Neural progenitor cell (in vitro differentiated cells): Measurements from ENCODE around the gene CHST12. TPM values are rescaled to one million over a fixed set of nuclear protein-coding genes. Genes with fewer than 3 reads are reported as not detected.

Experiments used
- DNase-seq: peaks from one replicate; pipeline ENCODE4 v3.0.0-alpha.2; 2016; ENCODE audit warnings: low spot score
- H2AFZ ChIP-seq: fragments of 200-600 bp; sonication (generic); replicated peaks from 2 replicates; pipeline ENCODE4 v1.6.1; 2016; ENCODE audit warnings: antibody characterized with exemption
- H3F3A ChIP-seq: fragments of 200-600 bp; sonication (generic); 2 replicates; pipeline ENCODE4 v1.6.1; 2016; ENCODE audit warnings: antibody characterized with exemption, low read depth
- H3K27ac ChIP-seq: fragments of 200-600 bp; sonication (generic); 2 replicates; pipeline ENCODE4 v1.5.1; 2016; ENCODE audit warnings: mild to moderate bottlenecking
- H3K27me3 ChIP-seq: fragments of 200-600 bp; sonication (generic); 2 replicates; pipeline ENCODE4 v1.6.1; 2016; ENCODE audit warnings: mild to moderate bottlenecking, moderate library complexity
- H3K36me3 ChIP-seq: fragments of 200-600 bp; sonication (generic); 2 replicates; pipeline ENCODE4 v1.5.1; 2016
- H3K4me1 ChIP-seq: fragments of 200-600 bp; sonication (generic); 2 replicates; pipeline ENCODE4 v1.6.1; 2016; ENCODE audit warnings: mixed run types
- H3K4me2 ChIP-seq: fragments of 200-600 bp; sonication (generic); 2 replicates; pipeline ENCODE4 v1.6.1; 2016
- H3K4me3 ChIP-seq: fragments of 200-600 bp; sonication (generic); 2 replicates; pipeline ENCODE4 v1.5.1; 2016
- H3K79me2 ChIP-seq: fragments of 200-600 bp; sonication (generic); 2 replicates; pipeline ENCODE4 v1.6.1; 2016; ENCODE audit warnings: low read depth
- H3K9ac ChIP-seq: fragments of 200-600 bp; sonication (generic); 2 replicates; pipeline ENCODE4 v1.6.1; 2016
- H3K9me3 ChIP-seq: fragments of 200-600 bp; sonication (generic); 2 replicates; pipeline ENCODE4 v1.5.1; 2016; ENCODE audit warnings: low read depth
- H4K20me1 ChIP-seq: fragments of 200-600 bp; sonication (generic); 2 replicates; pipeline ENCODE4 v1.6.1; 2016; ENCODE audit warnings: low read depth
- H3K27ac Mint-ChIP-seq: 3 replicates; pipeline ENCODE4 v1.8.0; 2021; ENCODE audit warnings: mixed read lengths
- H3K27me3 Mint-ChIP-seq: 2 replicates; pipeline ENCODE4 v1.8.0; 2022; ENCODE audit warnings: low read depth, mild to moderate bottlenecking, inconsistent platforms, moderate library complexity, mixed read lengths; ENCODE audit not compliant: insufficient read depth
- H3K36me3 Mint-ChIP-seq: 3 replicates; pipeline ENCODE4 v1.8.0; 2021; ENCODE audit warnings: mixed read lengths
- H3K4me1 Mint-ChIP-seq: 3 replicates; pipeline ENCODE4 v1.8.0; 2021; ENCODE audit warnings: mixed read lengths
- H3K4me3 Mint-ChIP-seq: 3 replicates; pipeline ENCODE4 v1.8.0; 2021; ENCODE audit warnings: mild to moderate bottlenecking, moderate library complexity, mixed read lengths
- H3K9me3 Mint-ChIP-seq: 3 replicates; pipeline ENCODE4 v1.8.0; 2020; ENCODE audit warnings: mixed read lengths
- CTCF ChIP-seq: fragments of 200-600 bp; sonication (generic); IDR thresholded peaks from 2 replicates; pipeline ENCODE4 v1.5.1; 2017; ENCODE audit warnings: antibody characterized with exemption, mild to moderate bottlenecking
- EZH2 ChIP-seq: fragments of 200-600 bp; sonication (generic); IDR thresholded peaks from 2 replicates; pipeline ENCODE4 v1.6.1; 2017; ENCODE audit warnings: antibody characterized with exemption, mild to moderate bottlenecking, moderate library complexity
- EZH2phosphoT487 ChIP-seq: fragments of 200-600 bp; sonication (generic); IDR thresholded peaks from 2 replicates; pipeline ENCODE4 v1.6.1; 2017; ENCODE audit warnings: antibody characterized with exemption
- total RNA-seq: library from RNA; depleted of rRNA; stranded (reverse); fragments of >200 nt; gene quantifications from 2 replicates; pipeline ENCODE4 v1.2.3, GENCODE V29; 2015; ENCODE audit warnings: low replicate concordance

Gene CHST12
- total RNA-seq, 1 donor from 2014 or later, result 0.43 TPM

DNA sequence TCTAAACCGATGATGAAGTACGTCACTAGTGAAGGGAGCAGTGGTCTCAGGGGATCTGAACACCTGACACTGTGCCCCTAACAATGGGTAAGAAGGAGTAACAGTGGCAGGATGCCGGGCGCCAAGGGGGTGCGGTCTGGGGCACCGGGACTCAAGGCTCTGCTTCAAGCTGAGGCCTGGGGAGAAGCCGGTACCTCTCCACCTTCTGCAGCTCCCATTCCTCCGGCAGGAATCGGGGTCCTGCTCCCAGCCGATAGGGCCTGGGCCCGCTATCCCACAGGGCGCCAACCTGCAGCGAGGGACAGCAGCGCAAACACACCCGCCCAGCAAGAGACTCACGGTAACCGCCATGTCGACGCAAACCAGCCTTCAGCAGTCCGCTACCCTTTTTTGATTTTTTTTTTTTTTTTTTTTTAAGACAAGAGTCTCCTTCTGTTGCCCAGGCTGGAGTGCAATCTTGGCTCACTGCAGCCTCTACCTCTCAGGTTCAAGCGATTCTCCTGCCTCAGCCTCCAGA is 8.8 kb upstream of the CHST12 start:
- Histone ChIP-seq H4K20me1 (no peaks in the 10 kb centered on the region), H3K4me3 (no peak overlapping the region), H3K27me3 (no peaks in the 10 kb centered on the region), H3K9me3 (no peaks in the 10 kb centered on the region), H3F3A (peaks cover 14% of the 10 kb centered on the region), H3K27ac (no peak overlapping the region), H3K4me1 (peaks cover 7% of the 10 kb centered on the region), H3K4me2 (no peak overlapping the region), H3K36me3 (no peaks in the 10 kb centered on the region), H3K79me2 (no peaks in the 10 kb centered on the region), H2AFZ (no peak overlapping the region), H3K9ac (no peak overlapping the region)
- Mint-ChIP-seq H3K36me3 (no peaks in the 10 kb centered on the region), H3K4me3 (no peak overlapping the region), H3K27ac (peak overlapping the region; percentile 74), H3K4me1 (peaks cover 17% of the 10 kb centered on the region), H3K9me3 (no peaks in the 10 kb centered on the region), H3K27me3 (peaks cover 2% of the 10 kb centered on the region)
- no peak for DNase-seq
- TF ChIP-seq EZH2phosphoT487 (no peak), CTCF (no peak), EZH2 (no peak)

DNA sequence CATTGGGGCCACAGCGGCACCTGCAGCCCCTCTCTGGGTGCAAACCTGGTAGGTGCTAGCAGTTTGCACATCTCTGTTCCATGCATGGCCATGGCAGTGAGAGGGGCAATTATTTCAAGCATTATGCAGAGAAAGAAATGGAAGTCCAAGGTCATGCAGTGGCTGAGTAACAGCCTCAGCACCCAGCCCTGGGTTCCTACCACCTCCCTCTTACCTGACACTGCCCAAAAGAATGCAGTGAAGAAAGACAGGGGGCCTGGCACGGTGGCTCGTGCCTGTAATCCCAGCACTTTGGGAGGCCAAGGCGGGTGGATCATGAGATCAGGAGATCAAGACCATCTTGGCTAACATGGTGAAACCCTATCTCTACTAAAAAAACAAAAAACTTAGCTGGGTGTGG is 4.9 kb upstream of the CHST12 start:
- H3K27me3 ChIP-seq, result no peaks in the 10 kb centered on the region
- peak overlapping the region; percentile 57 for H3K27ac Mint-ChIP-seq
- no peaks in the 10 kb centered on the region for H3K9me3 Mint-ChIP-seq
- no peaks in the 10 kb centered on the region for H3K79me2 ChIP-seq
- peaks cover 22% of the 10 kb centered on the region for H3F3A ChIP-seq
- DNase-seq, result no peak
- H3K4me3 ChIP-seq, result no peak overlapping the region
- H3K4me3 Mint-ChIP-seq, result no peak overlapping the region
- no peaks in the 10 kb centered on the region for H4K20me1 ChIP-seq
- peaks cover 17% of the 10 kb centered on the region for H3K4me1 Mint-ChIP-seq
- H2AFZ ChIP-seq, result no peak overlapping the region
- H3K4me2 ChIP-seq, result no peak overlapping the region
- peaks cover 5% of the 10 kb centered on the region for H3K4me1 ChIP-seq
- H3K36me3 Mint-ChIP-seq, result no peaks in the 10 kb centered on the region
- no peak overlapping the region for H3K27ac ChIP-seq
- no peaks in the 10 kb centered on the region for H3K9me3 ChIP-seq
- no peaks in the 10 kb centered on the region for H3K36me3 ChIP-seq
- H3K27me3 Mint-ChIP-seq, result peaks cover 3% of the 10 kb centered on the region
- TF ChIP-seq CTCF (no peak), EZH2 (no peak), EZH2phosphoT487 (no peak)
- H3K9ac ChIP-seq, result no peak overlapping the region

GRCh38 chr7:2399848-2400587 is 3.4 kb upstream of the CHST12 start:
- Mint-ChIP-seq H3K36me3 (no peaks in the 10 kb centered on the region), H3K27ac (peak overlapping the region; percentile 78), H3K9me3 (no peaks in the 10 kb centered on the region), H3K4me3 (no peak overlapping the region), H3K27me3 (peaks cover 3% of the 10 kb centered on the region), H3K4me1 (peaks cover 21% of the 10 kb centered on the region)
- Histone ChIP-seq H4K20me1 (peaks cover 8% of the 10 kb centered on the region), H3K9me3 (no peaks in the 10 kb centered on the region), H3K4me2 (no peak overlapping the region), H3K36me3 (no peaks in the 10 kb centered on the region), H3K27ac (no peak overlapping the region), H3K9ac (no peak overlapping the region), H3K4me1 (peaks cover 5% of the 10 kb centered on the region), H2AFZ (peak overlapping the region; percentile 92), H3K79me2 (peaks cover 9% of the 10 kb centered on the region), H3K4me3 (no peak overlapping the region), H3K27me3 (no peaks in the 10 kb centered on the region), H3F3A (peaks cover 24% of the 10 kb centered on the region)
- TF ChIP-seq CTCF (no peak), EZH2 (no peak), EZH2phosphoT487 (no peak)
- no peak for DNase-seq
